Liver (tissue), 9 donors: ENCODE measurements around the gene MAPK7. TPM values are rescaled to one million over a fixed set of nuclear protein-coding genes. Genes with fewer than 3 reads are reported as not detected.

ENCODE experiments used
- DNase-seq: peaks from one replicate; pipeline ENCODE4 v3.0.0-alpha.2; 2017; ENCODE audit warnings: low spot score
- H3K27ac ChIP-seq, 2 donors: one replicate each; pipeline ENCODE4 v1.7.0; 2013; ENCODE audit warnings: inconsistent platforms in 2 of 2, low read length in 2 of 2, control low read depth in 1 of 2, low read depth in 1 of 2, mild to moderate bottlenecking in 1 of 2
- H3K27me3 ChIP-seq, 4 donors: one replicate each; pipeline versions ENCODE4 v1.6.1 to v1.7.0; 2013; ENCODE audit warnings: low read length in 3 of 4, inconsistent platforms in 1 of 4, mild to moderate bottlenecking in 1 of 4, moderate library complexity in 1 of 4; ENCODE audit not compliant: control insufficient read depth in 4 of 4, insufficient read depth in 4 of 4
- H3K36me3 ChIP-seq, 4 donors: one replicate each; pipeline versions ENCODE4 v1.6.1 to v1.7.0; 2013; ENCODE audit warnings: low read length in 3 of 4, mild to moderate bottlenecking in 3 of 4, low read depth in 1 of 4, moderate library complexity in 1 of 4; ENCODE audit not compliant: control insufficient read depth in 4 of 4, insufficient read depth in 3 of 4
- H3K4me1 ChIP-seq, 4 donors: one replicate each; pipeline versions ENCODE4 v1.6.1 to v1.7.0; 2013; ENCODE audit warnings: low read length in 3 of 4, mild to moderate bottlenecking in 3 of 4, moderate library complexity in 1 of 4; ENCODE audit not compliant: control insufficient read depth in 4 of 4, insufficient read depth in 4 of 4
- H3K4me3 ChIP-seq, 3 donors: one replicate each; pipeline versions ENCODE4 v1.6.1 to v1.7.0; 2013; ENCODE audit warnings: low read length in 3 of 3, control low read depth in 1 of 3, low read depth in 1 of 3, mild to moderate bottlenecking in 1 of 3
- H3K9ac ChIP-seq, 2 donors: one replicate each; pipeline ENCODE4 v1.7.0; 2013; ENCODE audit warnings: low read length in 2 of 2, mild to moderate bottlenecking in 2 of 2, moderate library complexity in 2 of 2, control low read depth in 1 of 2, low read depth in 1 of 2
- H3K9me3 ChIP-seq, 4 donors: one replicate each; pipeline versions ENCODE4 v1.6.1 to v1.7.0; 2013; ENCODE audit warnings: low read length in 3 of 4; ENCODE audit not compliant: control insufficient read depth in 4 of 4
- CTCF ChIP-seq: fragments of 150-350 bp; IDR thresholded peaks from 2 replicates; pipeline ENCODE4 v1.5.1; 2017; ENCODE audit warnings: improper control_type of control experiment, low read depth, low read length; ENCODE audit not compliant: missing input control
- EGR1 ChIP-seq, 2 donors: IDR thresholded peaks; 2 replicates each; pipeline ENCODE4 v1.6.1; 2016 to 2018; ENCODE audit warnings: antibody characterized with exemption in 2 of 2, low read depth in 2 of 2
- FOXA1 ChIP-seq: IDR thresholded peaks from 2 replicates; pipeline ENCODE4 v1.6.1; 2016; ENCODE audit warnings: antibody characterized with exemption
- GABPA ChIP-seq, 2 donors: IDR thresholded peaks in 1 of 2; conservative IDR thresholded peaks in 1 of 2; 2 replicates each; pipeline ENCODE4 v1.6.1; 2016; ENCODE audit warnings: antibody characterized with exemption in 2 of 2, mild to moderate bottlenecking in 1 of 2, moderate library complexity in 1 of 2
- HNF4A ChIP-seq, 2 donors: conservative IDR thresholded peaks; 2 replicates each; pipeline ENCODE4 v1.6.1; 2016; ENCODE audit warnings: antibody characterized with exemption in 2 of 2, mild to moderate bottlenecking in 2 of 2
- HNF4G ChIP-seq: IDR thresholded peaks from 2 replicates; pipeline ENCODE4 v1.6.1; 2016; ENCODE audit warnings: antibody characterized with exemption
- JUND ChIP-seq, 2 donors: IDR thresholded peaks; 2 replicates each; pipeline ENCODE4 v1.6.1; 2016; ENCODE audit warnings: antibody characterized with exemption in 2 of 2
- MAX ChIP-seq: IDR thresholded peaks from 2 replicates; pipeline ENCODE4 v1.6.1; 2016; ENCODE audit warnings: antibody characterized with exemption
- RAD21 ChIP-seq, 2 donors: IDR thresholded peaks; 2 replicates each; pipeline ENCODE4 v1.6.1; 2016; ENCODE audit warnings: antibody characterized with exemption in 2 of 2, mild to moderate bottlenecking in 2 of 2
- REST ChIP-seq: IDR thresholded peaks from 2 replicates; pipeline ENCODE4 v1.6.1; 2016; ENCODE audit warnings: antibody characterized with exemption, mild to moderate bottlenecking
- RXRA ChIP-seq, 2 donors: IDR thresholded peaks; 2 replicates each; pipeline ENCODE4 v1.6.1; 2017 to 2018; ENCODE audit warnings: antibody characterized with exemption in 2 of 2, mild to moderate bottlenecking in 1 of 2
- SP1 ChIP-seq: IDR thresholded peaks from 2 replicates; pipeline ENCODE4 v1.6.1; 2018; ENCODE audit warnings: antibody characterized with exemption, mild to moderate bottlenecking
- YY1 ChIP-seq: IDR thresholded peaks from 2 replicates; pipeline ENCODE4 v1.6.1; 2016; ENCODE audit warnings: antibody characterized with exemption, mild to moderate bottlenecking
- WGBS: extraction: QIAGEN DNeasy Blood & Tissue Kit; methylation state at CpG from one replicate; pipeline ENCODE4 v1.1.7; 2013; 5-methylcytosine and 5-hydroxymethylcytosine counted together
- polyA plus RNA-seq, 2 donors: library from polyadenylated mRNA; stranded (reverse) in 1 of 2; unstranded in 1 of 2; fragments of 200-250 nt in 1 of 2; fragments of >200 nt in 1 of 2; fragmentation: Nextera tagmentation in 1 of 2; extraction: Ambion mirVana in 1 of 2; gene quantifications; one replicate each; pipeline versions ENCODE4 v1.2.1 to v1.2.3, GENCODE V29; 2013 to 2015
- total RNA-seq, 2 donors: library from RNA; depleted of rRNA; stranded (reverse); fragments of >200 nt; gene quantifications; one replicate each; pipeline ENCODE4 v1.2.3, GENCODE V29; 2014
- donor health status: healthy.
- donor health status: healthy.
- donor health status: healthy.
- donor health status: healthy.
- donor health status: healthy.

Gene MAPK7
- total and polyA plus RNA-seq, 4 donors = 3.4 to 8.8 (median 5.2) TPM

- WGBS = 67% methylated on average over 2 of the region's 2 CpGs
- TF ChIP-seq RAD21 (IDR thresholded peaks at IDR 0.05) (no peak), MAX (no peak), YY1 (no peak), SP1 (no peak), HNF4G (no peak)
- Histone ChIP-seq H3K4me1 (peaks cover 16 to 77% (median 57%) of the 10 kb centered on the region in 4 donors), H3K27me3 (no peaks in the 10 kb centered on the region), H3K36me3 (no peaks in the 10 kb centered on the region), H3K4me3 (no peak overlapping the region), H3K9me3 (no peaks in the 10 kb centered on the region), H3K27ac (peak overlapping the region; percentile 84 to 92), H3K9ac (peak overlapping the region in 1 of 2 donors; percentile 42)
- DNase-seq = no peak
Observed at GRCh38 chr17:19339341-19339815, 38.9 kb upstream of the MAPK7 start.

GRCh38 chr17:19341211-19341631 is 37.1 kb upstream of the MAPK7 start:
- Histone ChIP-seq H3K36me3 (no peaks in the 10 kb centered on the region), H3K27me3 (no peaks in the 10 kb centered on the region), H3K4me1 (peaks cover 27 to 88% (median 68%) of the 10 kb centered on the region in 4 donors), H3K4me3 (no peak overlapping the region), H3K27ac (peak overlapping the region; percentile 34 to 42), H3K9me3 (no peaks in the 10 kb centered on the region), H3K9ac (no peak overlapping the region)
- no peak for DNase-seq
- 64% methylated on average over 7 of the region's 7 CpGs for WGBS
- TF ChIP-seq JUND (IDR thresholded peaks at IDR 0.05) = no peak
- no peak for TF ChIP-seq CTCF
- no peak for TF ChIP-seq FOXA1
- no peak for TF ChIP-seq RAD21 (IDR thresholded peaks at IDR 0.05)
- TF ChIP-seq MAX = no peak
- TF ChIP-seq REST = no peak
- TF ChIP-seq RXRA (IDR thresholded peaks at IDR 0.05) = no peak
- TF ChIP-seq YY1 = no peak
- no peak for TF ChIP-seq GABPA (IDR thresholded peaks at IDR 0.05 in 1 of 2, conservative IDR thresholded peaks at IDR 0.05 in 1 of 2)
- no peak for TF ChIP-seq EGR1 (IDR thresholded peaks at IDR 0.05; ENCODE audit: low read depth in 2 of 2)
- TF ChIP-seq HNF4A (conservative IDR thresholded peaks at IDR 0.05) = no peak
